GM23338 (cell line): ENCODE measurements around the gene ZNF248. TPM values are rescaled to one million over a fixed set of nuclear protein-coding genes. Genes with fewer than 3 reads are reported as not detected.
"Not testable (repeated sequence)": the region's sequence is repeated elsewhere in the genome, so short reads cannot be mapped to it uniquely, and the experiment has no call there.

ENCODE experiments used
- ATAC-seq: fragments of 200-7000 bp; cut with Tn5 transposase; 3 replicates; pipeline ENCODE4 v1.9.1; 2020
- DNase-seq: peaks from one replicate; pipeline ENCODE4 v3.0.0-alpha.2; 2015; ENCODE audit warnings: low spot score
- H2AFZ ChIP-seq: fragments of 200-600 bp; sonication (generic); 2 replicates; pipeline ENCODE4 v1.8.0; 2016; ENCODE audit warnings: antibody characterized with exemption, mild to moderate bottlenecking, moderate library complexity
- H3F3A ChIP-seq: fragments of 200-600 bp; sonication (generic); replicated peaks from 2 replicates; pipeline ENCODE4 v1.8.0; 2017; ENCODE audit warnings: antibody characterized with exemption, mixed run types, low read depth
- H3K27ac ChIP-seq: fragments of 200-600 bp; sonication (generic); 2 replicates; pipeline ENCODE4 v1.6.1; 2016; ENCODE audit warnings: low read depth
- H3K27me3 ChIP-seq: fragments of 200-600 bp; sonication (generic); 2 replicates; pipeline ENCODE4 v1.8.0; 2016; ENCODE audit warnings: mild to moderate bottlenecking, mixed run types, moderate library complexity; ENCODE audit not compliant: insufficient read depth
- H3K36me3 ChIP-seq: fragments of 200-600 bp; sonication (generic); 2 replicates; pipeline ENCODE4 v1.8.0; 2016; ENCODE audit warnings: mild to moderate bottlenecking; ENCODE audit not compliant: insufficient read depth
- H3K4me1 ChIP-seq: fragments of 200-600 bp; sonication (generic); 2 replicates; pipeline ENCODE4 v1.8.0; 2016; ENCODE audit warnings: mild to moderate bottlenecking, moderate library complexity; ENCODE audit not compliant: insufficient read depth
- H3K4me2 ChIP-seq: fragments of 200-600 bp; sonication (generic); 2 replicates; pipeline ENCODE4 v1.7.1; 2017; ENCODE audit warnings: mixed run types
- H3K4me3 ChIP-seq: fragments of 200-600 bp; sonication (generic); 2 replicates; pipeline ENCODE4 v1.6.1; 2016; ENCODE audit warnings: mixed run types
- H3K79me2 ChIP-seq: fragments of 200-600 bp; sonication (generic); replicated peaks from 2 replicates; pipeline ENCODE4 v1.8.0; 2017; ENCODE audit warnings: mild to moderate bottlenecking; ENCODE audit not compliant: insufficient read depth
- H3K9me2 ChIP-seq: fragments of 200-600 bp; sonication (generic); 2 replicates; pipeline ENCODE4 v1.8.0; 2017; ENCODE audit not compliant: insufficient read depth
- H4K20me1 ChIP-seq: fragments of 200-600 bp; sonication (generic); replicated peaks from 2 replicates; pipeline ENCODE4 v1.8.0; 2017; ENCODE audit warnings: mild to moderate bottlenecking; ENCODE audit not compliant: insufficient read depth
- H3K27ac Mint-ChIP-seq: 2 replicates; pipeline ENCODE4 v1.8.0; 2020; ENCODE audit warnings: inconsistent platforms, mild to moderate bottlenecking, moderate library complexity, mixed read lengths
- H3K27me3 Mint-ChIP-seq: 3 replicates; pipeline ENCODE4 v1.8.0; 2022; ENCODE audit warnings: low read depth, mild to moderate bottlenecking, moderate library complexity, mixed read lengths, inconsistent platforms; ENCODE audit not compliant: insufficient read depth, poor library complexity
- H3K36me3 Mint-ChIP-seq: 3 replicates; pipeline ENCODE4 v1.8.0; 2021; ENCODE audit warnings: low read depth, mild to moderate bottlenecking, inconsistent platforms, moderate library complexity, mixed read lengths
- H3K4me1 Mint-ChIP-seq: 3 replicates; pipeline ENCODE4 v1.8.0; 2020; ENCODE audit warnings: mild to moderate bottlenecking, inconsistent platforms, mixed read lengths
- H3K4me3 Mint-ChIP-seq: 3 replicates; pipeline ENCODE4 v1.8.0; 2021; ENCODE audit warnings: moderate library complexity, mild to moderate bottlenecking, inconsistent platforms, mixed read lengths
- H3K9me3 Mint-ChIP-seq: 3 replicates; pipeline ENCODE4 v1.8.0; 2020; ENCODE audit warnings: moderate library complexity, mild to moderate bottlenecking, inconsistent platforms, mixed read lengths
- CREB1 ChIP-seq: fragments of 250-450 bp; sonication (Bioruptor Pico); IDR thresholded peaks from 2 replicates; pipeline ENCODE4 v1.5.0; 2020; ENCODE audit warnings: low read depth, mild to moderate bottlenecking, moderate library complexity
- ETS1 ChIP-seq: IDR thresholded peaks from 2 replicates; pipeline ENCODE4 v1.6.1; 2016; ENCODE audit warnings: antibody characterized with exemption
- EZH2phosphoT487 ChIP-seq: fragments of 200-600 bp; sonication (generic); IDR thresholded peaks from one replicate; pipeline ENCODE4 v1.8.1; 2018; ENCODE audit warnings: antibody characterized with exemption; ENCODE audit not compliant: unreplicated experiment
- JUNB ChIP-seq: IDR thresholded peaks from one replicate; pipeline ENCODE4 v1.6.1; 2016; ENCODE audit warnings: antibody characterized with exemption; ENCODE audit not compliant: unreplicated experiment
- REST ChIP-seq: IDR thresholded peaks from one replicate; pipeline ENCODE4 v1.6.1; 2018; ENCODE audit warnings: antibody characterized with exemption; ENCODE audit not compliant: unreplicated experiment
- ZNF331 ChIP-seq: fragments of 250-450 bp; sonication (Bioruptor Pico); IDR thresholded peaks from 2 replicates; pipeline ENCODE4 v1.5.0; 2020; ENCODE audit warnings: low read depth, mild to moderate bottlenecking, moderate library complexity
- polyA plus RNA-seq: library from polyadenylated mRNA; unstranded; fragments of >200 nt; fragmentation: Nextera tagmentation; extraction: Ambion mirVana; gene quantifications from 2 replicates; pipeline ENCODE4 v1.2.1, GENCODE V29; 2016
- total RNA-seq: library from RNA; depleted of rRNA; stranded (reverse); fragments of >200 nt; shearing (Covaris generic); gene quantifications from 2 replicates; pipeline ENCODE4 v1.2.3, GENCODE V29; 2014
- TF ChIP-seq, protein P1 (sequence below), 2 experiments: fragments of 200-600 bp in 1 of 2; sonication (generic) in 1 of 2; conservative IDR thresholded peaks; 2 replicates each; pipeline versions ENCODE4 v1.5.1 to v1.6.1; 2016 to 2017; ENCODE audit warnings: antibody characterized with exemption in 2 of 2, low read depth in 2 of 2, mild to moderate bottlenecking in 2 of 2, moderate library complexity in 1 of 2

The ZNF248 gene
- total and polyA plus RNA-seq, 2 experiments from 2014 or later = 2.7 to 5.3 TPM

DNA sequence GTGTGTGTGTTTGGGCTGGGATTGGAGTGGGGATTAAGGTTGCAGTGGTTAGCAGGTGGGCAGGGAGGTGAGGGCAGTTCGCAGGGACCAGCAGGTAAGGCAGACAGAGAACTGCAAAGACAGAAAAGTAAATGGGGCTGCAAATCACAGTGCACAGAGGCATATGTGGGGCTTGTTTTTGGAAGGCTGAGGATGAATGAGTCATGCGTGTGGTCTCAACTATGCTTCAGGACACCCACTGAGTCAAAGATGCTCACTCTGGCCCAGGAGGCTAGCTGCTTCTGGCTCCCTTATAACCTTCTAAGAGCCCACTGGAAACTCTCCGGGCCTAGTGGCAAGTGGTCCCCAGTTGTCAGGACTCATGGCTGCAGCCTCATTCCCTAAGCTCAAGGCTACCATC is 118.2 kb downstream of the ZNF248 start:
- H3K27ac Mint-ChIP-seq = no peak overlapping the region
- H3K27me3 Mint-ChIP-seq = peaks cover 4% of the 10 kb centered on the region
- H3K27ac ChIP-seq = no peak overlapping the region
- no peaks in the 10 kb centered on the region for H3K4me1 Mint-ChIP-seq
- no peaks in the 10 kb centered on the region for H3K79me2 ChIP-seq
- no peaks in the 10 kb centered on the region for H3K4me1 ChIP-seq
- H3K4me3 Mint-ChIP-seq = no peak overlapping the region
- no peak overlapping the region for H3K4me3 ChIP-seq
- TF ChIP-seq EZH2phosphoT487 (no peak), CREB1 (CRISPR knock-in tag) (no peak), REST (no peak), ZNF331 (CRISPR knock-in tag) (no peak), JUNB (no peak), ETS1 (no peak)
- TF ChIP-seq, protein P1, sequence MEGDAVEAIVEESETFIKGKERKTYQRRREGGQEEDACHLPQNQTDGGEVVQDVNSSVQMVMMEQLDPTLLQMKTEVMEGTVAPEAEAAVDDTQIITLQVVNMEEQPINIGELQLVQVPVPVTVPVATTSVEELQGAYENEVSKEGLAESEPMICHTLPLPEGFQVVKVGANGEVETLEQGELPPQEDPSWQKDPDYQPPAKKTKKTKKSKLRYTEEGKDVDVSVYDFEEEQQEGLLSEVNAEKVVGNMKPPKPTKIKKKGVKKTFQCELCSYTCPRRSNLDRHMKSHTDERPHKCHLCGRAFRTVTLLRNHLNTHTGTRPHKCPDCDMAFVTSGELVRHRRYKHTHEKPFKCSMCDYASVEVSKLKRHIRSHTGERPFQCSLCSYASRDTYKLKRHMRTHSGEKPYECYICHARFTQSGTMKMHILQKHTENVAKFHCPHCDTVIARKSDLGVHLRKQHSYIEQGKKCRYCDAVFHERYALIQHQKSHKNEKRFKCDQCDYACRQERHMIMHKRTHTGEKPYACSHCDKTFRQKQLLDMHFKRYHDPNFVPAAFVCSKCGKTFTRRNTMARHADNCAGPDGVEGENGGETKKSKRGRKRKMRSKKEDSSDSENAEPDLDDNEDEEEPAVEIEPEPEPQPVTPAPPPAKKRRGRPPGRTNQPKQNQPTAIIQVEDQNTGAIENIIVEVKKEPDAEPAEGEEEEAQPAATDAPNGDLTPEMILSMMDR (conservative IDR thresholded peaks at IDR 0.05; ENCODE audit: low read depth in 2 of 2) = no peak
- H3K9me2 ChIP-seq = no peaks in the 10 kb centered on the region
- H3K36me3 ChIP-seq = no peaks in the 10 kb centered on the region
- no peaks in the 10 kb centered on the region for H3F3A ChIP-seq
- no peak overlapping the region for H2AFZ ChIP-seq
- peaks cover 36% of the 10 kb centered on the region for H3K36me3 Mint-ChIP-seq
- no peak overlapping the region for H3K4me2 ChIP-seq
- H3K27me3 ChIP-seq = no peaks in the 10 kb centered on the region
- no peaks in the 10 kb centered on the region for H4K20me1 ChIP-seq
- ATAC-seq = no peak
- DNase-seq = no peak
- peaks cover 96% of the 10 kb centered on the region for H3K9me3 Mint-ChIP-seq

GRCh38 chr10:37738241-37738640 is 119.2 kb downstream of the ZNF248 start:
- H3K4me2 ChIP-seq, H3F3A ChIP-seq, H3K27me3 ChIP-seq, H3K27me3 Mint-ChIP-seq, H3K4me1 ChIP-seq, H3K4me3 ChIP-seq, H3K9me2 ChIP-seq, H3K79me2 ChIP-seq, H3K4me1 Mint-ChIP-seq, H4K20me1 ChIP-seq, H3K27ac ChIP-seq, H3K4me3 Mint-ChIP-seq, H3K27ac Mint-ChIP-seq, DNase-seq, H3K36me3 ChIP-seq, ATAC-seq, H2AFZ ChIP-seq: not testable (repeated sequence)
- H3K9me3 Mint-ChIP-seq = peaks cover 94% of the 10 kb centered on the region
- peaks cover 41% of the 10 kb centered on the region for H3K36me3 Mint-ChIP-seq
